NCI-H69 (cell line): ENCODE measurements around the gene ATG10.
"Not testable (repeated sequence)": the region's sequence is repeated elsewhere in the genome, so short reads cannot be mapped to it uniquely, and the experiment has no call there.

ENCODE experiments used
- DNase-seq: peaks from one replicate; lab custom pipeline; 2025; lab: John Stamatoyannopoulos, UW

The ATG10 gene

GRCh38 chr5:82054004-82054710 lies 82.3 kb downstream of the ATG10 start:
- DNase-seq, result no peak

GRCh38 chr5:82057051-82057450 lies 85.2 kb downstream of the ATG10 start:
- DNase-seq, result no peak

- DNase-seq, result no peak
These were observed 86.9 kb downstream of the ATG10 start for GRCh38 chr5:82058710-82059109.

GRCh38 chr5:82066791-82067190 lies 95.0 kb downstream of the ATG10 start:
- DNase-seq, result no peak

GRCh38 chr5:82068042-82068441 lies 96.2 kb downstream of the ATG10 start:
- not testable (repeated sequence) for DNase-seq

- no peak for DNase-seq
These were observed 96.9 kb downstream of the ATG10 start for GRCh38 chr5:82068723-82069122.

GRCh38 chr5:82072138-82072537 lies 100.3 kb downstream of the ATG10 start:
- DNase-seq, result peak; percentile 31

GRCh38 chr5:82073179-82073578 lies 101.4 kb downstream of the ATG10 start:
- peak; percentile 88 for DNase-seq

GRCh38 chr5:82074950-82075349 lies 103.1 kb downstream of the ATG10 start:
- peak; percentile 81 for DNase-seq

GRCh38 chr5:82077496-82077895 lies 105.7 kb downstream of the ATG10 start:
- DNase-seq, result no peak

GRCh38 chr5:82091617-82092016 lies 119.8 kb downstream of the ATG10 start:
- no peak for DNase-seq

- DNase-seq, result peak; percentile 42
These were observed 123.7 kb downstream of the ATG10 start for GRCh38 chr5:82095536-82095935.

GRCh38 chr5:82096249-82096648 lies 124.4 kb downstream of the ATG10 start:
- DNase-seq, result no peak

GRCh38 chr5:82100303-82101077 lies 128.7 kb downstream of the ATG10 start:
- DNase-seq, result peak; percentile 12

GRCh38 chr5:82104872-82105271 lies 133.0 kb downstream of the ATG10 start:
- DNase-seq, result no peak

- peak; percentile 27 for DNase-seq
These were observed 133.6 kb downstream of the ATG10 start for GRCh38 chr5:82105457-82105856.

GRCh38 chr5:82106207-82106606 lies 134.4 kb downstream of the ATG10 start:
- peak; percentile 61 for DNase-seq

GRCh38 chr5:82106756-82107155 lies 134.9 kb downstream of the ATG10 start:
- peak; percentile 43 for DNase-seq

- peak; percentile 47 for DNase-seq
These were observed 135.4 kb downstream of the ATG10 start for GRCh38 chr5:82107267-82107666.

- no peak for DNase-seq
These were observed 137.2 kb downstream of the ATG10 start for GRCh38 chr5:82109013-82109412.

- not testable (repeated sequence) for DNase-seq
These were observed 138.1 kb downstream of the ATG10 start for GRCh38 chr5:82109915-82110314.

- DNase-seq, result no peak
These were observed 139.4 kb downstream of the ATG10 start for GRCh38 chr5:82111191-82111590.

- DNase-seq, result no peak
These were observed 144.0 kb downstream of the ATG10 start for GRCh38 chr5:82115858-82116257.
